Inferior parietal cortex (tissue), 1 donor: Measurements from ENCODE around the gene ASB18.

ENCODE experiments used
- DNase-seq: peaks from one replicate; pipeline ENCODE4 v3.0.0-alpha.2; 2016; ENCODE audit errors: extremely low spot score

Gene ASB18

DNA sequence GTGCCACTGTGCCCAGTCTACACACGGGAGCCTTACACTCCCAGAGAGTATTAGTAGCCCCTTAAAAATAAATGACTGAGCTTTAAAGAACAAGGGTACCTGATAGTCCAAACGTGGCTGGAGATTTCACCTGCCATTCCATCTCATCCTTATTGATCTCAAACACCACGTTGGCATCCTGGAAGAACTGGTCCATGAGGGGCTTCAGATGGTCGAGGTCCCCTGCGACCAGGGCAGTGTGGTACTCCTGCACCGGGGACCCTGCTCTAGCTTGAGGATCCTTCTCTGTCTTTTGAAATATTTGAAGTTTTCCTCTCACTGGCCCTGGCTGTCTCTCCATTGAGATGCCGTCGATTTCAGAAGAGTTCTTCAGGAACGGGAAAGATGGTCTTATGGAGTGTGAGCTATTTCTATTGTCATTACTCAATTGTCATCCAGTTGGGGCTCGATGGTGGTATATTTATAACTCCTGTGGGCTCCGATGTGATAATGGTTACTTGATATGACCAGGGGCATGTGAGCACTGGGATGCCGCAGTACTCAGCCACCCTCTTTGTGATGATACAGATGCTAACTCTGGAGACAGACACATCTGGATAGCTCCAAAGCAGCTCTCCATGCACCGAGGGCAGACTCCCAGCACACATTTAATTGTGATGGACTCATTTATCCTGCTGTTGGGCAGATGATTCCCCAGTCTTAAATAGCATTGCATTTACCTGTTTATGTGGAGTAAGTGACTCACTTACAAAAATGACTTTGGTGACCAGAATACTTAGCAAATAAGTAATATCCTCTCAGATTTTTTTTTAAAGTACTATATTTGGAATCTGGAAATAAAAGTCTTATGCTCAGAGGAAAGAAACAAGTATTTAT, 22.8 kb downstream of the ASB18 start:
- DNase-seq, result no peak

DNA sequence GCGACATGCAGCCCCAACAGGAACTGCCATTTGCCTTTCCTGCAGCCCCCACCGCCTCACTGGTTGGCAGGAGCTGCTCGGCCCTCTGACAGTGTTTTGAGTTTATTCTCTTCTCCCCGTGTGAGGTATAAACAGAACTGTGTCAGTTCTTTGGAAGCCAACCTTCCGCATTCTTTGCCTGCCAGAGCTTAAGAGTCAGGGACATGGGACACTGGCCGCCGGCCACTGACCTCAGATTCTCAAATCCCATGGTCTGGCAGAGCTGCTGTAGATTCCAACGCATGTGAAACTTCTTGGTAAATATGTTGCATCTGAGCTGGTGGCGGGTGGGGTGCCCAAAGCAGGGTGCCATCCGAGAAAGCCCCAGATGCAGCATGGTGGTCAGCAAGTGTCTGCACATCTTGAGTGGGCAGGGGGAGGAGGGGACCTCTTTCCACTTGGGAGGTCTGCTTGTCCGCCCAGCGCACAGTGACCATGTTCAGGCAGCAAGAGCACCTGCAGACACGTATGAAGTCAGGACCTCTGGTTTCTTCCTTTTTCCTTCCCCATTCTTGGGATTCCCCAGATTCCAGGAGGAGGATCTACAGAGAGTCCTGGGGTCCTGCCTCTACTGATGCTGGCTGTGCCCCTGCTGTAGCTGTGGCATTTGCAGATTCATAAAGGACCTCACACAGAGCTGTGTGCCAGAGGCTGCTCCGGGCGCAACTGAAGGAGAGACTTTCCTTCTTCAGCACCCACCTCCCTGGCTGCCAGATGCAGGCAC, 23.8 kb downstream of the ASB18 start:
- DNase-seq, result no peak

DNA sequence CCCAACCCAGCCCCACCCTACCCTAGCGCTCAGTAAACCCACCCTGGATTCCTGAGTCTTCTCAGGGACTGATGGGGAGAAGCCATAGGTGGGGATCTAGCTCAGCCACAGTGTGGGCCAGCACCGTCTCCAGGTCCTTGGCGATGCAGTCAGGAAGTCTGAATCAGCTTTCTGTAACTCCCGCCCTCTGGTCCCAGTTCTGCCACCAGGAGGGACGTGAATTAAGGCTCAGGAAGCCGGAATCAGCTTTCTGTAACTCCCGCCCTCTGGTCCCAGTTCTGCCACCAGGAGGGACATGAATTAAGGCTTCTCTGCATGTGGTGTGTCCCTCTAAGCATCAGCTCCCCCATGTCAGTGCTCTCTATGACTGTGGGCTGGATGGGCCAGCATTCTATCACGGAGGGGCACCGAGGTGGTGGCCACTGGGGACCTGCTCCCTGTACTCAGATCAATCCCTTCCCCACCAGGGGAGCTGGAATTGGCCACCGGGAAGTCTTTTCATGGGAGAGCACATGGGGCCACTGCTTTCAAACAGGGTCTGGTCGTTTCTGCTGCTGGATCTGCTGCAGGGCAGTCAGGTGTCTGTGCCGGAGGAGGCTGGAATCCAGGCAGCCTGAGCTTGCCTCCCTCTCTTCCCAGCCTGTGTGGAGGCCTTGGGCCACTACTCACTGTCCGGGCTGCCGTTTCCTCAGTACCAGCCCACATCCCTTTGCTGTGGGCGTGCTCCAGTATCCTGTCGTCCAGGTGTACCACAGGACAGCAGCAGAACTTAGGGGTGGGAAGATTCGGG, 24.7 kb downstream of the ASB18 start:
- DNase-seq, result no peak

DNA sequence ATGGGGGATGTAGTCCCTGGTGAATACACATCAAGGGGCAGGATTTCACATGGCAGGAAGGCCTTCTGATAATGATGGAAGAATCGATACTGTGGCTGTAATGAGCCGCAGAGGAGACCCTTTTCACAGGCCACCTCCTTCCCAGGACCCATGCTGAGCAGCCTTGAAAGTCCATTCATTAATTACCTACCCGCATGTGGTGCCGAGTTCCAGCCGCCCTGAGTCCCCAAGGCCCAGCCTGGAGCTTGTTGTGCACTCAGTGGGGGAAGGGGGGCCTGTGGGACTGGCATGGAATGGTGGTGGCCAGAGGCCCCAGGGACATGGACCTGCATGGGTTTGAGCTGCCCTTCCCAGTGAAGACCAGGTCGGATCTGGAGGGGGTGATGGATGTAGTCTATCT, 25.5 kb downstream of the ASB18 start:
- no peak for DNase-seq

DNA sequence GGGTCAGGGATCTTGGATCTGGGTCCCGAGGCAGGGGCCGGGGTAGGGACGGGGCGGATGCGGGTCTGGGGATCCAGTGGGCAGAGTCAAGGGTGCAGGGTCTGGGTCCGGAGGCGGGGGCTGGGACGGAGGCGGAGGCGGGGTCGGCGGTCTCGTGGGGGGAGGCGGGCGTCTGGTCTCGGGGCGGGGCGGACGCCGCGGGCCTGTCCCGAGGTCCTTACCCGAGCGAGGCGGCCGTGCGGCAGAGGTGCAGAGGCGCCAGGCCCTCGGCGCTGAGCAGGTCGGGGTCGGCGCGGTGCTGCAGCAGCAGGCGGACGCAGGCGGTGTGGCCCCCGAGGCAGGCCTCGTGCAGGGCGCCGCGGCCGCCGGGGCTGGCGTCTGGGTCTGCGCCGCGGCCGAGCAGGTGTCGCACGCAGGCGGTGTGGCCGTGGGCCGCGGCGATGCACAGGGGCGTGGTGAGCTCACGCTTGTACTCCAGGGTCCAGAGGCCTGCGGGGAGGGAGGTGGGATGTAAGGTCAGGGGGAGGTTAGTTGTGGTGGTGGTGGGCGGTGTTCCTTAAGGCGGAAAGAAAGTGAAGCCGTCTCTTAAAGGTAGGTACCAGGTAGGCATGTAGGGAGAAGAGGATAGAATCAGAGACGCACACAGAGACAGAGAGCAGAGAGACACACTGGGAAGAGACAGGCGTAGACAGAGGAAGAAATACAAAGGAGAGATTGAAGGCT, 26.6 kb downstream of the ASB18 start:
- DNase-seq, result no peak

DNA sequence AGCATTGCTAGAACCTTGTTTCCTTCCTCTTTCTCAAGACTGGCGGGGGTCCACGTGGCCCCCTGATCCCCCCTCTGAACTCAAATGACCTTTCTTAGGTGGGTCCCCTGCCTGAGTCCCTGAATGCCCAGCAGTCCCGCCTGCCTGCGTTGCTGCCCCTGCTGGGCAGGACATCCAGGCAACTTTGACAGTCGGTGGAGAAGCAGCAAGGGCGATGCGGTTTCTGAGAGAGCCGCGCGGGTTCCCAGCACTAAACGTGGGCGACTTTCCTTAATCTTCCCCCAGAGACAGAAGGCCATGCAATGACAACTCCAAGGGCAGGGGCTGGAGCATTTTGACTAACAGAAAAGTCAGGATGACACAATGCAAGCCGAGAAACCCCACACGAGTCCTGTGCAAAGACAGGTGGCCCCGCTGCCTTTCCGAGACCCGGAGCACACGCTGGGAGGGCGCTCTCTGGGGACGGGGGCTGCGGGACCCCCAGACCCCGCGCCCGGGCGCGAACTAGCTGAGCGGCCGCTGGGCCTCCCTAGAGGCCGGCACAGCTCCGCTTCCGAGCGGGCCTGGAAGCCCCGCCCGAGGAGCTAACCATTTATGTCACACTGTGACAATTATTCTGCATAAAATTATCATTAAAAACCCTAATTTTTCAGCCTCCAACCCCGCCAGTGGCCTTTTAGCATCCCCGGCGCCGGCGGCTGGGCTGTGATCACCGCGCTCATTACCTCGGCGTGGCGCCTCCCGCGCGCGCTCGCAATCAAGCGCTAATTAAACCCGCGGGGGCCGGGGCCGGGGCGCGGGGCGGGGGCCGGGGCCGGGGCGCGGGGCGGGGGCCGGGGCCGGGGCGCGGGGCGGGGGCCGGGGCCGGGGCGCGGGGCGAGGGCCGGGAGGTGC, 27.4 kb downstream of the ASB18 start:
- DNase-seq, result no peak

DNA sequence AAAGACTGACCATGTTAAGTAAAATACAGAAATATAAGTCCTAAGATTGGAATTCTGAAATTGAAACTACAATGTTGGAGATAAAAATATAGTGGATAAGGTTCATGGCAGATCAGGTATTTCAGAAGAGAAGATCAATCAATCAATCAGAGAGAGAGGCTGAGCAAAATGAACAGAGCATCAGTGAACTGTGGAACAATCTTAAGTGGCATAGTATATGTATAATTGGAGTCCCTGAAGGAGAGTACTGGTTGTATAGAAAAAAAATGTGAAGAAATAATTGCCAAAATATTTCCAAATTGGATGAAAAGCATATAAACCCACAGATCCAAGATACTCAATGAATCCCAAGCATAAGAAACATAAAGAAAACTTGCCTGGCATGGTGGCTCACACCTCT, 35.0 kb downstream of the ASB18 start:
- DNase-seq, result no peak

DNA sequence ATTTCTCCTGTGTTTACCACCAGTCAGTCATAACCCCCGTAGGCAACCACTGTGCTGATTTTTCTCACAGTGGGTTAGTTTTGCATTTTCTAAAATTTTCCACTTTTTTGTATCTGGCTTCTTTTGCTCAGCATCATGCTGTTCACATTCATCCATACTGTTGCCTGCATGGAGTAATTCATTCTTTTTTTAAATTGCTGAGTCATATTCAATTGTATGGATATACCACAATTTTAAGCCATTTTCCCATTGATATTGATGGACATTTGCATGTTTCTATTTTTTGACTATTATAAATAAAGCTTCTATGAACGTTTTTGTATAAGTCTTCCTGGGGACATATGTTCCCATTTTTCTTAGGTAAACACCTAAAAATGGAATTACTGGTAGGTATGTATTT, 40.5 kb downstream of the ASB18 start:
- no peak for DNase-seq

DNA sequence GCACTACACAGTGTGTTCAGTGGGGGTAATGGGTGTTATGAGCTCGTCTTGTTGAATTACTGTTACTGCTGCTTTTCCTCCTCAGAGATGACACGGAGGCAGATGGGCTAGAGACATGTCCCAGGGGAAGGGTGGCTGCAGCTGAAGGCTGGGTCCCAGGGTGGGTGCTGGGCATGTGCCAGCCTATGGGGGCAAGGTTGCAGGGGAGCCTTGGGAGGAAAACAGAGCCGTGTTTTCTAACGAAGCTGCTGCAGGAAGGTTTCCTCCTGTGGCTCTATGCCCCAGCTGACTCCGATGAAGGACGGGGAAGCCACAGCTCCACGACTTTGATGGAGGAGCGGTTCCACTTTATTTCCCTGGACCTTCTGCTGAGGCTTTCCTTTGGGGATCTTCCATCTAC, 42.4 kb downstream of the ASB18 start:
- DNase-seq, result no peak

DNA sequence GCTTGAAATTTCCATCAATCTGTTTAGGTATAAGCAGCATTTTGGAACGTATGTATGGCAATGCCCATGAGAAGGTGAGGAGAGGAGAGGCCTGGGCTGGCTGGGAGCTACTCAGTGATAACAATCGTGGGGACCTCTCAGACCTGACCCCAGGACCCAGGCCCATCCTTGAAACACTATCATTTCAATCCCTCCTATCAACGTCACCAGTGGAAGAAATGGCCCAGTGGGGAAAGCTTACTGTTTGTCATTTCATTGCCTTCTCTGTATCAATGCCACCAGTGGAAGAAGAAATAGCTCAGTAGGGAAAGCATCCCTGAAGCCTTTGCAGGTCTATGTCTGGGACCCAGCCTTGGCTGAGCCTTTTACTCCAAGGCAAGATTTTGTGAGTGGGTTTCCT, 44.8 kb downstream of the ASB18 start:
- DNase-seq, result no peak

DNA sequence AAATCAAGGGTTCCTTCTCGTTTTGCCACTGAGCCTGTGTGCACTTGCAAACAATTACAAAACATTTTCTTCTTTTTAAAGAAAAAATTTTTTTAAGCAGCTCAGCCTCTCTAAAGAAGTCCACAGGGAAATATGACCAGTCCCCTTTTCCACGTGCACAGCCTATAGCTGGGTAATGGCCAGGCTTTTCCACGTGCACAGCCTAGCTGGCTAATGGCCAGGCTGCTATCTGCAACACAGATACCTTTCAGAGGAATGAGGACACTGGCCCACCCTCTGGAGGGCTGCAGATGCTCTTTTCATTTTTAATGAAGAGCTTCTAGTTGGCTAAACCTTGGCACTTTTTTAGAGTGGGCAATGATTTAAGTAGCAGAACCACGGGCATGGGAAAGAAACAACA, 46.3 kb downstream of the ASB18 start:
- DNase-seq, result no peak

DNA sequence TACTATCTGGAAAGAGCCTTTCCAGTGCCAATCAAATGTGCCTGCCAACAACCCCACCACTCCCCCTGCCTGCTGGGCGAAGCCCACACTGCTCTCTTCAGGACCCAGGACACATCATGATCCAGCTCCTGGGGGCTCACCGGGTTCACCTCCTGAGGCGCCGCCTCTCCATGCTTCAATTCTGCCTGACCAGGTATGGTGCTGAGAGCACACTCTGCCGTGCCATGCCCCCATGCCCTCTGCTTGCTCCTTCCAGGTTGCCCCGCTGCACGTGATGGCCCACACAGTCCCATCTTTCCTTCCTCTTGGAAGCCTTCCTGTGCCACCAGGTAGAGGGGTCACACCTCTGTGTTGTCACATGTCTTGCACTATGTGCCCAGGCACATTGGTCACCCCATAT, 47.5 kb downstream of the ASB18 start:
- no peak for DNase-seq

DNA sequence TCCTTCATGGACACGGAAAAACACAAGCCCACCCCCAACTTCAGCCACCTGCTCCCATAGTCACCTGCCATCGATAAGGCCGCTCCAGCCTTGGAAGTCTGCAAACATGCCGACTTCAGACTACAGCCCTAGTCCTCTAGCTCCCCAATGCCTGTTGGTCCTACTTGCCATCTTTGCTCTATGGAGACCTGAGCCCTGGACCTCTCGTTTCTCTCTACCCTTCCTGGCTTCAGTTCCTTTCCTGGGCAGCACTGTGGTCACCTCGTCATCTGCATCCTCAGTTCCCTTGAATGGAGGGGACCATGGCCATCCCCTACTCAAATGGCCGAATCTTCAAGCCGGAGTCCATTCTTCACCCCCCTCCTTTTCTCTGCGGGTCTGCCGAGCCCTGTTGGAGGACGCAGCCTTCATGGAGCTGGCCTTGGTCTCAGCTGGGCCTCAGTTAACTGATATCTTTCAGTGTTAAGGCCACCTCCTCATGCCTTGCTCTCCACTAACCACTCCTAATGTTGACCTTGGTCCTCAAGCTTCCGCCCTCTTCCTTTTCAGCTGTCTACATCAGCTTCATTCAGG, 48.4 kb downstream of the ASB18 start:
- no peak for DNase-seq

DNA sequence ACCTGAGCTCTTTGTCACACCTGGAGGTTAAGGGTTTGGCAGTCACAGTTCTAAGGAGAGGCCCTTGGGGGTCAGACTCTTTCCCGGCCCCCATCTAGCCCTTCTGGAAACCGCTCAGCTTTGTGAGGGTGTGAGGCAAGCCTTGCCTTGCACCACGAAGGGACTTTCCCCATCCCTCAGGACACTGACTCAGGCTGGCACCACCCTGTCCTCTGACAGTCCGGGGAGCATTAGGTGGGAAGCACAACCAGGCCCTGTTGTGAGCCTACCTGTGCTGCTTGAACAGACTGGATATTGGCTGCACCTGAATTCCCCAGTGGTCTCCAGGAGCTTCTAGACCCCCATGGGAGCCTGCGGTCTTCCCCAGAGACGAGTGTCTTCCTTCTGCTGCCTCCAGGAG, 49.0 kb downstream of the ASB18 start:
- no peak for DNase-seq

DNA sequence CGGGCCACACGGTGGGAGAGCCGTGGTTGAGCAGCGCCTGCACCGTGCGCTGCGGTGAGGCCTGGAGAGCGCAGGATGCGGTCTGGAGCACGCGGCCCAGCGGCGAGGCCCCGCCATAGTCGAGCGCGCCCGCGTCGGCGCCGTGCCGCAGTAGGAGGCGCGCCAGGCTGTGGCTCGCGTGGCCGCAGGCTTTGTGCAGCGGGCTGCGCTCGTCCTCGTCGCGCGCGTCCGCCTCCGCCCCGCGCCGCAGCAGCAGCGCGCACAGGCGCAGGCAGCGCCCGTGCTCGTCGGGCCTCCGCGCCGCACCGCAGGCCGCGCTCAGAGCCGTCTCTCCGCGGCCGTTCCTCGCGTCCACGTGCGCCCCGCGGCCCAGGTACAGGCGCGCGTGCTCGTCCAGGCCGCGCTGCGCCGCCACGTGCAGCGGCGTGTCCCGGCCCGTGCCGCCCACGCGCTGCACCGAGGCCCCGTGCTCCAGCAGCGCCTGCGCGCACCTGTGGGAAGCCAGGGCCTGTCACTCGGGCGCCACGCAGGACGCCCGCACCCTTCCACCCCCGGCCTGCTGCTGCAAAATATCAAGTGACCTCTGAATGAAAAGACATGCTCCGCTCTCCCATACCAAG, 49.7 kb downstream of the ASB18 start:
- no peak for DNase-seq

DNA sequence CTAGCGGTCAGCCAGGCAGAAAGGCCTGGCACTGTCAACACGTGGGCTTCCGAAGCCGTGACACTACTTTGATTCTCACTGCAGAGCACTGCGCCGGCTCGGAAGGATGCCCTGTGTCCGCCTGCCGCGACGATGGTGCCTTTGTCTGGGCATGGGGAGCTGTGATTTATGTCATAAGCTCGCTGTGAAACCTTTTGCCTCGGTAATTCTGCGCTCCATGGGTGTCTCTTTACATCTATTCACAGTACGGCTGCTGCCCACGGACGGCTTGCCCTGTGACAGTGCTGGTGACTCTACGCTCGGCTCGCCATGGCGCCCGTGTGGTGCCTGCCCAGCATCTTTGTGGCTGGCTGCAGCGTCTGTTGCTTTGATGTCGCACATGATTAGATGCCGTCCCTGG, 52.9 kb downstream of the ASB18 start:
- DNase-seq, result no peak

DNA sequence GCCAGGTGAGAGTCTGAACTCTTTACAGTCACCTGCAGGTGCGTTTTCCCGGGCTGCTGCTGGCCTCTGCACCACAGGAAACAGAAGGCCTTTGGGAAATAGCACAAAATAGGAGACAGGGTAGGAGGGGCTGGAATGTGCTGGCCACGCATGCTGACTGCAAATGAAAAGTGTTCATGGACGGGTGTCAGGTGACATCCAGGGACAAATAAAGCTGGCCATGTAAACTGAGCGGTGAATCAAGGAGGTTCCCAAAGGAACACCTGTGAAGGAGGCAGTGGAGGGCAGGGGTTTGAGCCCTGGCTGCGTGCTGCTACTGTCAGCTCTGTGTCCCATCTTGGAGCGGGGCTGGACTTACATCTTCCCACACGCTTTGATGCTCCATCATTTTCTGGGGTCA, 53.7 kb downstream of the ASB18 start:
- DNase-seq, result no peak

DNA sequence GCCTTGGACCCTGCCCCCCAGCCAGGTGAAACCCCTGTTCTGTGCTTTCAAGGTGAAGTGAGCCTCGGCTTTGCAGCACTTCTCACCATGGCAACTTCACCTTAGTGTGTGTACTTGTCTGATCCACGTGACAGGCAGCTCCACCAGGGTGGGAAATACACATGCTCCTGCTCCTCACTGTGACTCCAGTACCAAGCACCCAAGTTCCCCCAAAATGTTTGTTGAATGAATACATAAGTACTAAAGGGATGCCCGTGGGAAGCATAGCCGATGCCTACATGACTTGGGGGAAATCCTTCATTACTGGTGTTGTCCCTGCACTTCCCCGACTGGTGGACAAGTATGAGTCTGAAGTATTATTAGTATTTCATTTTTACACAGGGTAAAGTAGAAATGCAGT, 54.2 kb downstream of the ASB18 start:
- DNase-seq, result no peak

DNA sequence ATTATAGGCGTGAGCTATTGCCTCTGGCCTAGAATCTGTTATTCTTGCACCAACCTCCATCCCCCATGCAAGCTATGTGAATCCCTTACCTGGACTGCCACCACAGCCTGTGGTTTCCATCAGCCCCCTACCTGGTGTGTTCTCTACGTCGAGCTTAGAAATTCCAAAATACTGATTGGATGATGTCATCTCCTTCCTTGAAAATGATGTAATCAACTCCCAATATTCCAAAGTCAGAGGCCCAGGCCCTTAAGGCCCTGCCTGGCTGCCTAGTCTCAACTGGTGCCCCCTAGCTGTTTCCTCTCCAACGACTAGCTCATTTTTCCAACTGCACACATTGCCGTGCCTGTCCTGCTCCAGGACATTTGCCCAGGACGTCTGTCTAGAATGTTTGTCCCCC, 54.7 kb downstream of the ASB18 start:
- DNase-seq, result no peak
